ENCODE results near the gene RWDD1.

GRCh38 chr6:116578335-116578734, 7.0 kb downstream of the RWDD1 start:
- TF ChIP-seq EZH2 (IDR thresholded peaks at IDR 0.05; ENCODE audit: borderline replicate concordance) = no peak
- no peak for TF ChIP-seq CTCF (IDR thresholded peaks at IDR 0.05; ENCODE audit: poor library complexity)
- TF ChIP-seq EZH2phosphoT487 (IDR thresholded peaks at IDR 0.05; ENCODE audit: low read depth, severe bottlenecking, unreplicated experiment) = no peak
